HEK293T (cell line): ENCODE measurements around the gene C10orf71.

Experiments
- ARNT ChIP-seq: fragments of 450-650 bp; IDR thresholded peaks from 2 replicates; pipeline ENCODE4 v1.6.1; 2017; ENCODE audit warnings: mild to moderate bottlenecking
- BHLHE40 ChIP-seq: fragments of 450-650 bp; IDR thresholded peaks from 2 replicates; pipeline ENCODE4 v1.6.1; 2016; ENCODE audit warnings: mild to moderate bottlenecking, moderate library complexity, borderline replicate concordance
- ELF4 ChIP-seq: fragments of 450-650 bp; IDR thresholded peaks from 2 replicates; pipeline ENCODE4 v1.6.1; 2017; ENCODE audit warnings: antibody characterized with exemption
- FOXA1 ChIP-seq: fragments of 450-650 bp; IDR thresholded peaks from 2 replicates; pipeline ENCODE4 v1.6.1; 2016; ENCODE audit warnings: mild to moderate bottlenecking
- FOXK2 ChIP-seq: fragments of 450-650 bp; IDR thresholded peaks from 2 replicates; pipeline ENCODE4 v1.6.1; 2016; ENCODE audit warnings: mild to moderate bottlenecking
- FOXM1 ChIP-seq: fragments of 450-650 bp; IDR thresholded peaks from 2 replicates; pipeline ENCODE4 v1.6.1; 2017; ENCODE audit warnings: mild to moderate bottlenecking, borderline replicate concordance
- L3MBTL2 ChIP-seq: fragments of 450-650 bp; conservative IDR thresholded peaks from 2 replicates; pipeline ENCODE4 v1.6.1; 2016; ENCODE audit warnings: mild to moderate bottlenecking
- LEF1 ChIP-seq: fragments of 450-650 bp; IDR thresholded peaks from 2 replicates; pipeline ENCODE4 v1.6.1; 2017; ENCODE audit warnings: mild to moderate bottlenecking, borderline replicate concordance
- SP1 ChIP-seq: fragments of 450-650 bp; IDR thresholded peaks from 2 replicates; pipeline ENCODE4 v1.6.1; 2017
- SUZ12 ChIP-seq: fragments of 450-650 bp; IDR thresholded peaks from 2 replicates; pipeline ENCODE4 v1.6.1; 2016; ENCODE audit warnings: mild to moderate bottlenecking
- TF ChIP-seq, protein P1 (sequence below): fragments of 450-650 bp; IDR thresholded peaks from 2 replicates; pipeline ENCODE4 v1.6.1; 2016

GRCh38 chr10:49320191-49320590, 21.2 kb downstream of the C10orf71 start:
- TF ChIP-seq, protein P1, sequence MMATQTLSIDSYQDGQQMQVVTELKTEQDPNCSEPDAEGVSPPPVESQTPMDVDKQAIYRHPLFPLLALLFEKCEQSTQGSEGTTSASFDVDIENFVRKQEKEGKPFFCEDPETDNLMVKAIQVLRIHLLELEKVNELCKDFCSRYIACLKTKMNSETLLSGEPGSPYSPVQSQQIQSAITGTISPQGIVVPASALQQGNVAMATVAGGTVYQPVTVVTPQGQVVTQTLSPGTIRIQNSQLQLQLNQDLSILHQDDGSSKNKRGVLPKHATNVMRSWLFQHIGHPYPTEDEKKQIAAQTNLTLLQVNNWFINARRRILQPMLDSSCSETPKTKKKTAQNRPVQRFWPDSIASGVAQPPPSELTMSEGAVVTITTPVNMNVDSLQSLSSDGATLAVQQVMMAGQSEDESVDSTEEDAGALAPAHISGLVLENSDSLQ: no peak
- no peak for TF ChIP-seq FOXM1
- no peak for TF ChIP-seq LEF1
- no peak for TF ChIP-seq FOXA1
- TF ChIP-seq ARNT: no peak
- TF ChIP-seq L3MBTL2: no peak
- TF ChIP-seq FOXK2: no peak
- no peak for TF ChIP-seq SUZ12
- no peak for TF ChIP-seq BHLHE40
- no peak for TF ChIP-seq ELF4
- TF ChIP-seq SP1: no peak
